ENCODE results near the gene PTPRD.
"Not testable (repeated sequence)": the region's sequence is repeated elsewhere in the genome, so short reads cannot be mapped to it uniquely, and the experiment has no call there.

Gene PTPRD

GRCh38 chr9:9426454-9426853, 1186.3 kb downstream of the PTPRD start:
- not testable (repeated sequence) for DNase-seq

GRCh38 chr9:9412241-9412640, 1200.6 kb downstream of the PTPRD start:
- no peak for DNase-seq

DNA sequence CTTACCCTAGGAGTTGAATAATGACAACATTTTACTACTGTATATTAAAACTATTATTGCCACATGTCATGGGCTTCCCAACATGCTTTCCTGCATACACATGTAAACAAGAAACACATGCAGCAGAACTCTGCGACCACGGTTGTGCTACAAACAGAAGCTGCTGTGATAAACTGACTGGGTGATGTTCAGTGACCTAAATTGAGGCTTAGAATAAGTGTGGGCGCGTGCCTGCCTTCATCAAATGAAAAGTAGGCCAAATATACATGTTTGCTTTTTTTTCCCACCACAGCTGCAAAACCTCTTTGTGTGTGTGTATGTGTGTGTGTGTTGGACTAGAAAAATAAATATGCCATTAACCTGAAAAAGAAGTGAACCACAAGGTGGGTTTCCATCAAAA, 1202.1 kb downstream of the PTPRD start:
- no peak for DNase-seq

GRCh38 chr9:9399982-9400381, 1212.8 kb downstream of the PTPRD start:
- DNase-seq: no peak

GRCh38 chr9:9396518-9396917, 1216.3 kb downstream of the PTPRD start:
- DNase-seq: no peak

DNA sequence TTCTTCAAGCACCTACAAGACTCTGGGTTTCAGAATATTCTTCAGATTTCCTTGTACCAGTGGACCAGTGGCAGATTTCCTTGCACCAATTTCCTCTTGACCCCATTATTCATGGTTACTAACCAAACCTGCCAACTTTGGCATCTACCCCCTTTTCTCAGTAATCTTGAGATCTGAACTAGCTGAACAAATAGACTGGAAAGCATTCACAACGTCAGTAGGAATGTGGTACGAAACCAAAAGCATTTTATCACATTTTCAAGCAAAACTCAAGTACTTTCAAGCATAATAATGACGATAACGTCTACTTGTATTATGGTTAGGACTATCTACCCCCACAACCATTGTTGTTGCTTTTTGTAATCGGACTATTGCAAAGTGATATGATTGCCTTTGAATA, 1217.3 kb downstream of the PTPRD start:
- no peak for DNase-seq

DNA sequence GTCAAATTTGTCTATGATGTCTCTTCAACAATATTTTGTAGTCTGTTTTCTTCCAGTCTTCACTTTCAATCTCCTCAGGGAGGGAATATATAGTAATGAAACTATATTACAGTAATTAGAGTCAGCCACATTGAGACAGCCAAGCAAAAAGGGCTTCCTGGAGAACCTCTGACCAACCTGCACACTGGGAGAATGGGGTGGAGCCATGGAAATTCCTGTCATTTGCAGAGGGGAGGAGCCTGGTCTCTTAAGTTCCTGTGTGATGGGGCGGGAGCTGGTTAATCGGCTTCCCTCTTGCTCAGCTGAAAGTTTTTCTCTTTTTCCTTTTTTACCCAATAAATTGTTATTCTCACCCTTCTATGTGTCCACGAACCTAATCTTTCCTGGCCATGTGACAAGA, 1220.0 kb downstream of the PTPRD start:
- no peak for DNase-seq

GRCh38 chr9:9389904-9390303, 1222.9 kb downstream of the PTPRD start:
- DNase-seq: no peak

GRCh38 chr9:9387511-9388115, 1225.2 kb downstream of the PTPRD start:
- no peak for DNase-seq

- no peak for DNase-seq
Measured at GRCh38 chr9:9362332-9362731, 1250.5 kb downstream of the PTPRD start.

DNA sequence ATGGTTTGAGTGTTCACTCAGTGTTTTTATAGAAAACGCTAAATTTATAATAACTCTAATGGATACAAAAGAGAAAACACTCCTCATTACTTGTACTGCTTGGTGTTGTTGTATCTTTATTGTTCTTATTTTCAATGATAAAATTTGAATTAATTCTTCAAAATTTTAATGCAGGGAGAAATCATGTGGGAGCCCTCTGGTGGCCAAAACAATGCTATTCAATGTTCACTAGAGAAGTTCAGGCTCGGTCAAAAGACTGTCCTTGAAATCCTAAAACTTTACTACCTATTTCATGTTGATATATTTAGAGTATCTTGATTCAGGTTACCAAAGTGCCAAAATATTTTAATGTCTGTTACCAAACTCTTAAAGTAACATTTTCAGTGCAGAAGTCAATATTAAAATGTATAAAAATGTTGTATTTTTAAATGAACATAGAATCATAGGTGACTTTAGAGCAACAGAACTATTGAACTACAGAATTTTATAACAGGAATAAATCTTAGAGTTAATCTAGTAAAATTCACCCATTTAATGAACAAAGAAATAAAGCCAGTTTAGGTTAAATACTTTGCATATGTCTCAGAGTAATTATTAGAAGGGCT, 1259.8 kb downstream of the PTPRD start:
- no peak for DNase-seq

GRCh38 chr9:9341203-9341602, 1271.6 kb downstream of the PTPRD start:
- DNase-seq: no peak

- DNase-seq: no peak
Measured at GRCh38 chr9:9337129-9337528, 1275.7 kb downstream of the PTPRD start.

DNA sequence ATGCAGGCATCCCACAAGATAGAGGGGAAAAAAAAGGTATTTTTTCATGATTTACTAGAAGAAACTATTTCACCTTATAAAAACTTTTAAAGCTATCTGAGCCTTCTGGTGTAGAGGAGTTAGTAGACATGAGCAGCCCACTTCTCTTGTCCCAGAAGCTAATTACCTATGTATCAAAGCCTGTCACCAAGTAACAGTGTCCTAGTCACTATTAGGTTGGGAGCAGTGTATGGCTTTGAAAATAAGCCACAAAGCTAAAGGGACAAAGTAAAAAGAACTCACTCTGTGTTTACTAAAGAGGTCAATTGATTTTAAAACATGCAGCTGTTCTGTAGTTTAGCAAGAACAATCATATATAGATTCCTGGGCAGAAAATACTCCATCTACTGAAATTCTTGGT, 1286.1 kb downstream of the PTPRD start:
- no peak for DNase-seq

- no peak for DNase-seq
Measured at GRCh38 chr9:9319007-9319406, 1293.8 kb downstream of the PTPRD start.

- not testable (repeated sequence) for DNase-seq
Measured at GRCh38 chr9:9310743-9311142, 1302.1 kb downstream of the PTPRD start.

DNA sequence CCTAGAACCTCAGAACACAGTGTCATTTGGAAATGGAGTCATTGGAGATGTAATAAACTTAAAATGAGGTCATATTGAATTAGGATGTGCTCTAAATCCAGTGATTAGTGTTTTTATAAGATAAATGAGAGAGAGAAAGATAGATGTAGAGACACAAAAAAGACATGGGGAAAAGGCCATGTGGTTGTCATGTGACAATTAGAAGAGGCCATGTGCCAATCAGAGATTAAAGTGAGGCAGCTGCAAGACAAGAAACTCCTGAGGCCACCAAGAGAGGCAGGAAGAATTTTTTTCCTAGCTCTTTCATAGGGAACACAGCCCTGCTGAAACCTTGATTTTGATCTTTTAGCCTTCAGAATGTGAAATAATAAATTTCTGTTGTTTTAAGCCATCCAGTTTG, 1307.2 kb downstream of the PTPRD start:
- no peak for DNase-seq

GRCh38 chr9:9299134-9299533, 1313.7 kb downstream of the PTPRD start:
- DNase-seq: no peak

- no peak for DNase-seq
Measured at GRCh38 chr9:9286001-9286400, 1326.8 kb downstream of the PTPRD start.

- DNase-seq: no peak
Measured at GRCh38 chr9:9284201-9284600, 1328.6 kb downstream of the PTPRD start.

DNA sequence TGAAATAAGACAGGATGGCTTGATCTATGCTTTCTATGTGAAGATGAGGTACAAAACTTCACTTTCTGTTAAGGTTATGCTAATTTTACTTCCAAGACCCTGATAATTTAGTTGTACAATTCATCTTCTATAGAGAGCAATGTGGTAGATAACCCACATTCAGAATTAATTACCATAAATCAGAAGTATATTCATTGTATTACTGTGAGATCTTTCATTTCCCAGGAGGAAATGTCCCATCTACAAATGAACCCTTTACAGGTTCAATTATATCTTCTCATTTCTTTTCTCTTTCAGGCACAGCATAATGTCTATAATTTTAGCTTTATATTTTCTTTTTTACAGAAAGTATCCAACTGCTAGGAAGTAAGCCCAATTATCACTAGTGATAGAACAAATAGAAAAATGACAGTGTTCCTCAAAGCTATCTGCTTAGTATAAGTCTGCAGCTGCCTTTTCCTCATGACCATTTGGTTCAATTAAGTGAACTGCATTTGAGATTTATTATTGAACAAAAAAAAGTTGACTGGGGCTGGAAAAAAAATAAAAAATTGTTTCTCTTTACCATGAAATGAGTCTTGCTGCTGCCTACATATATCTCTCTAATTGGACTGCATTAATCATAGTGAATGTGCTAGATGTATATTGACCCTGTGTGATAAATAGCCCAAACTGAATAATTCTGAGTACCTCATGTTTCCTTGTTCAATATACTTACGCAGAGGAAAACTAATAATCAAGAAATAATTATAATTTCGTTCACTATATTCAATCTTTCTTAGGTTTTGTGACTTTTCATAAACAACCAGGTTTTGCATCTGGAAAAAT, 1329.4 kb downstream of the PTPRD start:
- no peak for DNase-seq

DNA sequence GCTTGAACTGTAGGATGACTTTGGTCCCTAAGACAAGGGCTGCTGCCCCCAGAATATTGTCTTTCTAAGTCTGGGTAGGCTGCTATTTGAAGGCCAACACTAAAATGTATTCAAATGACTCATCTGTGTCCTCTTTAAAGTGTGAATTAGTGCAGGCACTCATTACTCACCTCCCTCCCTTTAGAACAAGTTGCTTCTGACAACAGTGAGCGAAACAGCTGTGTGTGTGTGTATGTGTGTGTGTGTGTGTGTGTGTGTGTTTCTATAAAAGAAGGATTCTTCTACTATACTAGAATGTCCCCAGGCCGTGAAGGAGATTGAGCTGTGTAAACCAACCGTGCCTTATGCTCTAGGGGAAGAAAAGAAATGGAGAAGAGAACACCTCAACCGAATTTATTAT, 1337.2 kb downstream of the PTPRD start:
- DNase-seq: no peak

- no peak for DNase-seq
Measured at GRCh38 chr9:9257999-9258498, 1354.8 kb downstream of the PTPRD start.

DNA sequence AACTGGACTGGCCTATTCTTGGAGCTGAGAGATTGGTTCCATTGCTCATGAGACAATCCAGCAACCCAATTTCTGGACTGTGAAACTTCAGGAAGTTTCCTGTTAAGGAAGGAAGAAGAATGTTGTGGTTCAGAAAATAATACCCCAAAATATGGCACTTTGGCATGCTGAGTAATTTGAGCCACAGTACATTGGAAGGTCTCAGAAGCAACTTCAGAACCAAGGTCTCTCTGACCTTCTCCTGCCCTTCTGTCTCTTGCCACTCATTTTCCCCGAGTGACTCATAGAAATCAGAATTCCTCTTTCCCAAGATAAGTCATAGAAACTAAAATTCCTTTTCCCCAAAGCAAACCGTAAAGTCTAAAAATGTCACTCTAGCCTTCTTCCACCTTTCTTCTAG, 1366.1 kb downstream of the PTPRD start:
- no peak for DNase-seq

All from NCI-H1048 (cell line).